A673 (cell line): ENCODE measurements around the gene EML1. TPM values are rescaled to one million over a fixed set of nuclear protein-coding genes. Genes with fewer than 3 reads are reported as not detected.

Experiments used
- BruUV-seq: library from RNA; stranded (reverse); fragments of 400-500 nt; replicated peaks from 2 replicates; lab custom pipeline; 2021; lab: Mats Ljungman, UMichigan
- CTCF ChIA-PET: fragments of 300-600 bp; sonication (Branson Sonifier 250); formaldehyde crosslinking; loops from one replicate; lab custom pipeline; 2022; ENCODE audit warnings: antibody characterized with exemption; lab: Charles Lee
- POLR2A ChIA-PET: fragments of 300-600 bp; sonication (Branson Sonifier 250); formaldehyde crosslinking; loops from one replicate; lab custom pipeline; 2022; ENCODE audit warnings: antibody characterized with exemption; ENCODE audit not compliant: low non-redundant PET; lab: Charles Lee
- DNase-seq: peaks from one replicate; pipeline ENCODE4 v3.0.0-alpha.2; 2015; ENCODE audit warnings: low spot score
- H3K27ac ChIP-seq: fragments of 200-600 bp; sonication (generic); 2 replicates; pipeline ENCODE4 v1.5.1; 2016; ENCODE audit warnings: mixed run types, low read depth, mild to moderate bottlenecking, mixed read lengths, antibody characterized with exemption, low read length; ENCODE audit not compliant: poor library complexity, severe bottlenecking
- H3K27me3 ChIP-seq: fragments of 200-600 bp; sonication (generic); replicated peaks from 2 replicates; pipeline ENCODE4 v1.6.1; 2017; ENCODE audit warnings: mixed run types, low read depth, mild to moderate bottlenecking, mixed read lengths, antibody characterized with exemption, low read length; ENCODE audit not compliant: insufficient read depth, poor library complexity
- H3K36me3 ChIP-seq: fragments of 200-600 bp; sonication (generic); 2 replicates; pipeline ENCODE4 v1.6.1; 2016; ENCODE audit warnings: mixed run types, mild to moderate bottlenecking, mixed read lengths, antibody characterized with exemption, low read length; ENCODE audit not compliant: insufficient read depth, poor library complexity, severe bottlenecking
- H3K4me1 ChIP-seq: fragments of 200-600 bp; sonication (generic); 2 replicates; pipeline ENCODE4 v1.6.1; 2017; ENCODE audit warnings: mixed run types, mild to moderate bottlenecking, mixed read lengths, antibody characterized with exemption, low read length; ENCODE audit not compliant: insufficient read depth, poor library complexity, severe bottlenecking
- H3K4me3 ChIP-seq: fragments of 200-600 bp; sonication (generic); 2 replicates; pipeline ENCODE4 v1.5.1; 2016; ENCODE audit warnings: low read depth, mixed run types, mild to moderate bottlenecking, mixed read lengths, low read length; ENCODE audit not compliant: poor library complexity, severe bottlenecking
- H3K9me3 ChIP-seq: fragments of 200-600 bp; sonication (generic); 2 replicates; pipeline ENCODE4 v1.6.1; 2016; ENCODE audit warnings: mixed run types, low read depth, mild to moderate bottlenecking, mixed read lengths, antibody characterized with exemption, low read length; ENCODE audit not compliant: poor library complexity, severe bottlenecking
- CTCF ChIP-seq: fragments of 300-800, 200-600 bp; sonication (generic); conservative IDR thresholded peaks from 2 replicates; pipeline ENCODE4 v1.5.1; 2017; ENCODE audit warnings: low read depth, mild to moderate bottlenecking, antibody characterized with exemption, low read length, moderate library complexity, mixed read lengths
- EZH2 ChIP-seq: fragments of 200-600 bp; sonication (generic); IDR thresholded peaks from 2 replicates; pipeline ENCODE4 v1.6.1; 2017; ENCODE audit warnings: borderline replicate concordance, low read depth, mild to moderate bottlenecking, mixed read lengths, antibody characterized with exemption, low read length; ENCODE audit not compliant: poor library complexity, severe bottlenecking
- intact Hi-C: fragments of 100-400 bp; cut with micrococcal nuclease; formaldehyde crosslinking; loops from one replicate; pipeline ENCODE4 v1.10.0; 2022; ENCODE audit not compliant: unreplicated experiment
- total RNA-seq: library from RNA; stranded (reverse); gene quantifications from 2 replicates; pipeline ENCODE4 v1.2.3, GENCODE V29; 2021

EML1 gene
- total RNA-seq, 1 experiment from 2014 or later, result 34.1 TPM

- ChIA-PET POLR2A (no interaction called here), CTCF (interaction anchor here (0.6 kb wide), 1 partner anchor 135 kb away, joined by 3 read pairs; no protein-coding TSS in a partner anchor)
- intact Hi-C loops, result no loop called here
- Histone ChIP-seq H3K36me3 (no peaks in the 10 kb centered on the region), H3K27ac (no peak overlapping the region), H3K4me1 (peaks cover 13% of the 10 kb centered on the region), H3K27me3 (no peaks in the 10 kb centered on the region), H3K9me3 (no peaks in the 10 kb centered on the region), H3K4me3 (no peak overlapping the region)
- TF ChIP-seq EZH2 (no peak), CTCF (no peak)
- no peak for DNase-seq
- BruUV-seq, result no TSS peak
Observed at GRCh38 chr14:99747582-99748330, 45.5 kb upstream of the EML1 start.

- CTCF ChIA-PET, result interaction anchor here (0.6 kb wide), 1 partner anchor 134 kb away, joined by 3 read pairs; no protein-coding TSS in a partner anchor
- intact Hi-C loops, result no loop called here
- Histone ChIP-seq H3K36me3 (no peaks in the 10 kb centered on the region), H3K27me3 (no peaks in the 10 kb centered on the region), H3K9me3 (no peaks in the 10 kb centered on the region), H3K4me1 (peaks cover 13% of the 10 kb centered on the region), H3K4me3 (no peak overlapping the region), H3K27ac (no peak overlapping the region)
- no peak for DNase-seq
- BruUV-seq, result no TSS peak
- POLR2A ChIA-PET, result no interaction called here
- TF ChIP-seq EZH2, result no peak
- no peak for TF ChIP-seq CTCF
Observed at GRCh38 chr14:99748529-99748928, 44.7 kb upstream of the EML1 start.

GRCh38 chr14:99749142-99749541 lies 44.1 kb upstream of the EML1 start:
- BruUV-seq, result no TSS peak

More at GRCh38 chr14:99749142-99749541, 44.1 kb upstream of the EML1 start:
- DNase-seq, result no peak
- Histone ChIP-seq H3K27ac (no peak overlapping the region), H3K27me3 (no peaks in the 10 kb centered on the region), H3K4me3 (no peak overlapping the region), H3K9me3 (no peaks in the 10 kb centered on the region), H3K4me1 (peaks cover 12% of the 10 kb centered on the region), H3K36me3 (no peaks in the 10 kb centered on the region)
- intact Hi-C loops, result no loop called here
- no peak for TF ChIP-seq EZH2
- TF ChIP-seq CTCF, result peak; percentile 21; the same call in 1 of the 2 replicates
- POLR2A ChIA-PET, result no interaction called here
- CTCF ChIA-PET, result no interaction called here
